ENCODE measurements around the gene CNTNAP3B. TPM values are rescaled to one million over a fixed set of nuclear protein-coding genes. Genes with fewer than 3 reads are reported as not detected.
"Not testable (repeated sequence)": the region's sequence is repeated elsewhere in the genome, so short reads cannot be mapped to it uniquely, and the experiment has no call there.

CNTNAP3B gene
- polyA plus RNA-seq, 6 donors from 2014 or later: not detected

- not testable (repeated sequence) for H3K9me3 Mint-ChIP-seq; H3K27me3 Mint-ChIP-seq; DNase-seq; H3K36me3 Mint-ChIP-seq; H3K4me3 Mint-ChIP-seq; ATAC-seq (ENCODE audit: low read depth in 2 of 2); H3K27ac Mint-ChIP-seq; H3K4me1 Mint-ChIP-seq
Measured at GRCh38 chr9:41917374-41917773, 211.9 kb downstream of the CNTNAP3B start.

- not testable (repeated sequence) for H3K4me3 Mint-ChIP-seq; H3K27me3 Mint-ChIP-seq; H3K9me3 Mint-ChIP-seq; DNase-seq; H3K27ac Mint-ChIP-seq; H3K4me1 Mint-ChIP-seq; ATAC-seq (ENCODE audit: low read depth in 2 of 2); H3K36me3 Mint-ChIP-seq
Measured at GRCh38 chr9:41905488-41905887, 223.7 kb downstream of the CNTNAP3B start.

- not testable (repeated sequence) for H3K36me3 Mint-ChIP-seq; H3K27me3 Mint-ChIP-seq; H3K27ac Mint-ChIP-seq; DNase-seq; H3K4me3 Mint-ChIP-seq; H3K9me3 Mint-ChIP-seq; H3K4me1 Mint-ChIP-seq; ATAC-seq (ENCODE audit: low read depth in 2 of 2)
Measured at GRCh38 chr9:41902762-41903161, 226.5 kb downstream of the CNTNAP3B start.

DNA sequence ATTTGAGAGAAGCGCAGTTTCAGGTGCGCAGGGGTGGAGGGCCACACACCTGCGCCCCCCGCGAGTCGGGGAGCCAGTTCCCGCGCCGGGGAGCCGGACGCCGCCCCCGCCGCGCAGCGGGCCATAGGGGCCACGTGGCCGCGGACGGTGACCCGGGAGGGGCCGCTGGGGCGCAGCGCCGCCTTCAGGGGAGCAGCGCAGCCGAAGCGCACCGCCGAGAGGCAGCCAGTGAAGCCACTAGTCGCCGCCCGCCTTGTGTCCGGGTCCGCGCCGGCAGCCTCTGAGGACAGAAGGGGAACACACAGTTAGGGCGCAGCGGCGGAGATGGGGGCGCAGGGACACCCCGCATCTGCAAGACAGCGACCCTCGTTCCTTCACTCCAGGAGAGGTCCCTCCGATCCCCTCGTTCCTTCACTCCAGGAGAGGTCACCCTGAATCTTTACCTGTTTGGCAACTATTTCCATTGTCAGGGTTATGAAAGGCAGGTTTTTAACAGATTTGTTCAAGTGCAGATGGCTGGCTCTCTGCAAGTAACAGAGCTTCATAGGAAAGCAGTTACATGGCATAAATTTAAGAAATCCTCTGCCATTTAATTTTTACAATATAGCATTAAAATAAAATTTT, 230.4 kb downstream of the CNTNAP3B start:
- not testable (repeated sequence) for H3K36me3 Mint-ChIP-seq; H3K4me1 Mint-ChIP-seq; H3K4me3 Mint-ChIP-seq; H3K9me3 Mint-ChIP-seq; ATAC-seq (ENCODE audit: low read depth in 2 of 2); DNase-seq; H3K27ac Mint-ChIP-seq; H3K27me3 Mint-ChIP-seq

DNA sequence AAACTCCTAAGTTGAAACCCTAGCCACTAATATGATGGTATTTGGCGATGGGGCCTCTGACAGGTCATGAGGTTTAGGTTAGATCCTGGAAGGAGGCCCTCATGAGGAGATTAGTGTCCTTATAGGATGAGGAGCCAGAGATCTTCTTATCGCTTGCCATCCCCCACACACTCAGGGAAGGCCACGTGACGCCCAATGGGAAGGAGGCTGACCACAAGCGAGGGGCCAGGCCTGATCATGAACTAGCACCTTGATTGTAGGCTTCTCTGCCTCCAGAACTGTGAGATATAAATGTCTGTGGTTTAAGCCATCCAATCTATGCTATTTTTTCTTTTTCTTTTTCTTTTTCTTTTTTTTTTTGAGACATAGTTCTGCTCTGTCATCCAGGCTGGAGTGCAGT, 254.7 kb downstream of the CNTNAP3B start:
- not testable (repeated sequence) for ATAC-seq (ENCODE audit: low read depth in 2 of 2); H3K4me1 Mint-ChIP-seq; H3K36me3 Mint-ChIP-seq

DNA sequence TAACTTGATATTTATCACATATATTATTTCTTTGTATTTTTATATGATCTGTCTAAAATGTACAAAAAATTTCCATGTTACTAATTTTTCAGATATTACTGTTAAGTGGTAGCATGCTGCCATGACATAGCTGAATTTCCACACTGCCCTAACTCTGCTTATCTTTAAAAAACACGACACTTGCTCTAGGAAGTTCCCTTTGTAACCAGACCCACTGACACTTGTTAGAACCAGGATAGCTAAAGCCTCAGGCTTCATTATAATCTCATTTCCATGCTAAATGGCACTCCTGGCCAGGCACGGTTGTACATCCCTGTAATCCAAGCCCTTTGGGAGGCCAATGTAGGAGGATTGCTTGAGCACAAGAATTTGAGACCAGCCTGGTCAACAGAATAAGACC, 273.8 kb downstream of the CNTNAP3B start:
- not testable (repeated sequence) for H3K27ac Mint-ChIP-seq; H3K4me1 Mint-ChIP-seq; H3K27me3 Mint-ChIP-seq; H3K36me3 Mint-ChIP-seq; ATAC-seq (ENCODE audit: low read depth in 2 of 2); H3K9me3 Mint-ChIP-seq; DNase-seq; H3K4me3 Mint-ChIP-seq

More for the DNA sequence above, 254.7 kb downstream of the CNTNAP3B start:
- H3K27ac Mint-ChIP-seq, H3K9me3 Mint-ChIP-seq, H3K27me3 Mint-ChIP-seq, DNase-seq, H3K4me3 Mint-ChIP-seq: not testable (repeated sequence)

GRCh38 chr9:41851848-41852740, 277.1 kb downstream of the CNTNAP3B start:
- H3K36me3 Mint-ChIP-seq; ATAC-seq (ENCODE audit: low read depth in 2 of 2); H3K4me3 Mint-ChIP-seq; DNase-seq; H3K9me3 Mint-ChIP-seq; H3K27me3 Mint-ChIP-seq; H3K27ac Mint-ChIP-seq; H3K4me1 Mint-ChIP-seq: not testable (repeated sequence)

DNA sequence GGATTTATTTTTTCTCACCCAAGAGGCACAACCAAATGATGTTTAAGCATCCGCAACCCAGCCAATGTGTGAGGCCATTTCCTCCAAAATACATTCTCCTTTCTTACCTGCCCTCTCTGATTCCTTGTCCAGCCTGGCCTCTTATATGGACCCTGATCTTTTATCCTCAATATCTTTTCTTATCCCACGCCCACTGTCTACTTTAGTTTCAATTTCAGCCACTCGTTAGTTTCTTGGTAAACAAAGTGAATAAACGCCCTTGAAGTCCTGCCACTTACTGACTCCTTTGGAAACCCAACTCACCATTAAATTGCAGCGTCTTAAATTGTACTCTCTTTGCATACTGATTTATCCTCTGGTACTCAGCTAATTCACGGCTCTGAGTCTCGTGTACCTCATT, 281.4 kb downstream of the CNTNAP3B start:
- H3K9me3 Mint-ChIP-seq; ATAC-seq (ENCODE audit: low read depth in 2 of 2); H3K27ac Mint-ChIP-seq; H3K36me3 Mint-ChIP-seq; H3K4me3 Mint-ChIP-seq; H3K4me1 Mint-ChIP-seq; H3K27me3 Mint-ChIP-seq; DNase-seq: not testable (repeated sequence)

Other genes starting within 250 kb of the CNTNAP3B start
- gene SPATA31A6, start 54.2 kb upstream of the CNTNAP3B start, polyA plus RNA-seq (ENCODE audit: low read depth in 6 of 6): not detected

All from naive B cell (primary cell).